ENCODE data around the gene RELN.

Gene RELN

DNA sequence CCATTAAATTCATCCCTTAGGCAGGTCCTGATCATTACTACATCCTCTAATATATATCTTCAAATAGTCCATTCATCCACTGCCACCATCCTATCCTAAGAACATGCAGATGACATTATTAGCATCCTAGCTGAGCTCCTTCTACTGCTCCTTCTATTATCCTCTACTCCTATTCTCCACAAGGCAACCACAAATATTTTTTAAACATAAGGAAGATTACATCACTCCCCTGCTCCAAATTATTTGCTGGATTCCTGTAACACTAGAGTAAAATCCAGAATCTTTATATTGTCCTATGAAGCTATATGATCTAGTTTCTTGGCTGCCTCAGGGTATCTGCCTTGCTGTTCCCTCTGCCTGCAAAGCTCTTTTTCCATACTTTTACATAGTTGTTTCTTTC, 367.2 kb downstream of the RELN start:
- Mint-ChIP-seq H3K36me3 (ENCODE audit: low read depth) (no peaks in the 10 kb centered on the region), H3K27ac (no peak overlapping the region), H3K4me3 (no peak overlapping the region), H3K27me3 (peaks cover 10% of the 10 kb centered on the region), H3K4me1 (ENCODE audit: low read depth) (no peaks in the 10 kb centered on the region), H3K9me3 (no peaks in the 10 kb centered on the region)

DNA sequence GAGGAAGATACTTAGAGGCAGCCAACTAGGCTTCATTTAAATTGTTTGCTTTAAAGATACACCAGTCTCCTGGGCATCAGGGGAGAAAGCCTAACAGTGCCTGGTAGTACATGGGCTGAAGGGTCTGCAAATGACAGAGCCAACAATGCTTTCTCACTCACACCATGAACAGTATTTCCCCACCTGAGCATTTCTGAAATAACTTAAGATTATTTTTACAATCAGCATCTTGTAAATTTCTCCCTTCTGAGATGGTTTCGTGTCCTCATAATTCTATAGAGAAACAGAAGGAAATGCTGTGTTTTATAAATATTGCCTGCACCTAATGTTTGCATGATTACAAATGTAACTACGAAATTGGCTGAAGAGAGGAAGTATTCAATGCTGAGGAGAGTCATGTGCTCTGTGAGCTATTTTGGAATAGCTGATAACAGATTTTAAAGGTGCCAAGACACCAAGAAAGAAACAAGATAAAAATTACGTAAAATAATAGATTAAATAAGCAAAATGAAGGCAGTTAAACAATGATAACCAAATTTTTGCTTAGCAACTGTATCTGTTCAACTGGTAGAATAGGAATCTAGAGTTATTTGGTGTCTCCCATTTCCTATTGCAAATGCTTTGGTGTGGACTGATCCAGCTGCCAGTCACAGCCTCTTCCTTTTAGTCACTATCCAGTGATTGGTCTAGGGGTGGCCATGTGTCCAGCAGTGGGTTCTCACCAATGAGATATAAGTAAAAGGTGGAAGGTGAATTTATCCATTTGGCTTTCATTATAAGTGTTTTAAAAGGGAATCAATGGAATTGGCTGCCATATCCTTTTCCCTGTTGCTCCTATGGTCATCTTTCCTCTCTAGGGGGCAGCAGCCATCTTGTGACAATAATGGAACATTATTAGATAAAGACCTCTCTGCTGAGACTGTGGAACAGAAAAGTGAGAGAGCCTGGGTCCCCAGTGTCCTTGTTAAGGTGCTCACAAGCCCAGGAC, 375.5 kb downstream of the RELN start:
- peaks cover 3% of the 10 kb centered on the region for H3K27me3 Mint-ChIP-seq
- no peaks in the 10 kb centered on the region for H3K36me3 Mint-ChIP-seq (ENCODE audit: low read depth)
- no peaks in the 10 kb centered on the region for H3K9me3 Mint-ChIP-seq
- no peaks in the 10 kb centered on the region for H3K4me1 Mint-ChIP-seq (ENCODE audit: low read depth)
- H3K4me3 Mint-ChIP-seq: no peak overlapping the region
- H3K27ac Mint-ChIP-seq: no peak overlapping the region

DNA sequence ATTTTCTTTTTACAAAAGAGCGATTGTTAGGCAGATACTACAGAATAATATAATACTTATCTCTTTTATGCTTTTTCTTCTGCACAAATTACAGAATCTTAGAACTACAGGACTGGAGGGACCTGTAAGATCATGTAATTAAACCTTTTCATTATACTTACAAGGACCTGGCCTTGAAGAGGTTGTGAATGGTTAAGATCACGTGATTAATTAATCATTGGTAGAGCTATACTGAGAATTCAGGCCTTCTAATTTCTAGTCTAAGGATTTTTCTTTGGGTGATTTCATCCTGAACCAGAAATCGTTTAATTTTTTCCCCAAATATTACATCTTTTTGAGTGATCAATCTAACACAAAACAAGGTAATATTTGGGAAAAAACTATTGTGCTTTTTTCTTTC, 379.7 kb downstream of the RELN start:
- Mint-ChIP-seq H3K4me1 (ENCODE audit: low read depth) (no peaks in the 10 kb centered on the region), H3K36me3 (ENCODE audit: low read depth) (no peaks in the 10 kb centered on the region), H3K4me3 (no peak overlapping the region), H3K27me3 (no peaks in the 10 kb centered on the region), H3K9me3 (no peaks in the 10 kb centered on the region), H3K27ac (no peak overlapping the region)

DNA sequence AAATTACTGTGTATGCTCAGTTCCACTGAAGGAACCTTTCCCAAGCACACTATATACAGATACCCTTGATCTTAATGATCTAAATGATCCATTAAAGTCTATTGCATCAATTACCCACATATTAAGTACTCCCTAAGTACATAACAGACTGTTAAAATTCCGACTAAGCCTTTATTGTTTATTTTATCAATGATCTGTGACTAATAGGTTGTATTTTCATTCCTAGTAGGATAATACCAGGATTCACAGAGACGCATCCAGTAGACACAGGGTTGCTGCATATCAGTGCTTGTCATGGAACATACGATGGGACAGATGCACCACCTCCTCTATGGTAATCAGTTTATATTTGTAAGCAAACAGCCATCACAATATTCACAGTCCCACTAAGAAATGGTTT, 383.8 kb downstream of the RELN start:
- no peak overlapping the region for H3K27ac Mint-ChIP-seq
- H3K4me3 Mint-ChIP-seq: no peak overlapping the region
- H3K4me1 Mint-ChIP-seq (ENCODE audit: low read depth): no peaks in the 10 kb centered on the region
- H3K36me3 Mint-ChIP-seq (ENCODE audit: low read depth): no peaks in the 10 kb centered on the region
- peaks cover 5% of the 10 kb centered on the region for H3K27me3 Mint-ChIP-seq
- H3K9me3 Mint-ChIP-seq: no peaks in the 10 kb centered on the region

DNA sequence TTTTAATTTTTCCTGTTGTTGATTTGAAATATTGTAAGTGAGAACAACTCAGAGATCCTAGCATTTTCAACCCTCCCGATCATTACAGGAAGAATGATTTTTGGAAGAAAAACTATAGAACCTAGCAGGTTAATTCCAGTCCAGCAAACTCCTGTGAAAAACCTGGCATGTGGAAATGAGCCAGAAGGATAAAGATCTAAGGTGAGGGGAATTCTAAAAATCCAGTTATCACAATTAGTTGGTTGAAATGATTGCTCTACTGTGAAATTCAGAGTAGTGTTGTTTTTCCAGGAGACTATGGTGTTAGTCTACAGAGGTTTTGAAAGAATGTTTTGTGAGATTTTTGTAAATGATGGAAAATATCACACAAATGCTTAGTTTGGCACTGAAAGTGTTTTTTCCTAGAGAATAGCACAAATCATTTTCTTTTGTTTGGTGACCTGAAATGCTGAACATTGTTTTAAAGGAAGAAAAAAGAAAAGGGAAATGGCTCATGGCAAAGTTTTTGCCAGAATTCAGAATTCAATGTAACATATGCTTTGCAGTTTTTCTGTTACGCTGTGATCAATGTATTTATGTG, 391.0 kb downstream of the RELN start:
- peaks cover 22% of the 10 kb centered on the region for H3K27me3 Mint-ChIP-seq
- H3K9me3 Mint-ChIP-seq: no peaks in the 10 kb centered on the region
- H3K27ac Mint-ChIP-seq: no peak overlapping the region
- H3K36me3 Mint-ChIP-seq (ENCODE audit: low read depth): no peaks in the 10 kb centered on the region
- H3K4me3 Mint-ChIP-seq: no peak overlapping the region
- no peaks in the 10 kb centered on the region for H3K4me1 Mint-ChIP-seq (ENCODE audit: low read depth)

DNA sequence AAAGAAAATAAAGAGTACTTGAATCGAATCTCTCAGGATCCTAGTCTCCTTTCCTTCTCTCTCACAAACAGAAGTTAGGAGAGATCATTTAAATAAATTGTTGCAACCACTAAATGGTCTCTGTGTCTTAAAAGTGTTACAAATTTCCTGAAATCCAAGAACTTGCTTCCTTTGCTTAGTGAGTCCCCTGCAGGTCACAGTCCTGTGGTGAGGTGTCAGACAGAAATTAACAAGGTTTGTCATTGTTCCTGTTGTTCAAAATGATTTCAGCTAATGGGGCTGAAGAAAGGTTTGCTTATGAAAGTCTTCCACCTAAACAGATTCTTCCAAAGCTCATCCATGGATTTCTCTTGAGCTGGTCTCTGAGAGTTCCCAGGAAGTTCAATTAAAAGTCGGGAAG, 391.9 kb downstream of the RELN start:
- Mint-ChIP-seq H3K9me3 (no peaks in the 10 kb centered on the region), H3K4me3 (no peak overlapping the region), H3K4me1 (ENCODE audit: low read depth) (no peaks in the 10 kb centered on the region), H3K36me3 (ENCODE audit: low read depth) (no peaks in the 10 kb centered on the region), H3K27me3 (peaks cover 22% of the 10 kb centered on the region), H3K27ac (no peak overlapping the region)

DNA sequence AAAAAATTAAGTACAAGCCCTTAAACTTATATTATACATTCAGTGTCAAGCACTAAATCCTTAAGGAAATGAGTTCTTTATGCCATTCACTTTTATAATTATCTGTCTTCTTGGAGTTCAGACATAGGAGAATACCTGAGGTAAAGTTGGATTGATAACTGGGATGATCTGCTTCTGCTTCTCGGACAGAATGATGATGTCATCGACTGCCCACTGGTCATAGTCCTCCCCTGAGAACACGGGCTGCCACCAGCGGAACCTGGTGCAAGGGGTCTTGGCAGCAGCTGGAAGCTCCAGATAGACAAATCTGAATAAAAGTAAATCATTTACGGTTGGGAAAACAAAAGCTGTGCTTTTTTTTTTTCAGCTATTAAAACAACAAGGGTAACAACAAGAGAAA, 395.3 kb downstream of the RELN start:
- H3K4me1 Mint-ChIP-seq (ENCODE audit: low read depth): no peaks in the 10 kb centered on the region

DNA sequence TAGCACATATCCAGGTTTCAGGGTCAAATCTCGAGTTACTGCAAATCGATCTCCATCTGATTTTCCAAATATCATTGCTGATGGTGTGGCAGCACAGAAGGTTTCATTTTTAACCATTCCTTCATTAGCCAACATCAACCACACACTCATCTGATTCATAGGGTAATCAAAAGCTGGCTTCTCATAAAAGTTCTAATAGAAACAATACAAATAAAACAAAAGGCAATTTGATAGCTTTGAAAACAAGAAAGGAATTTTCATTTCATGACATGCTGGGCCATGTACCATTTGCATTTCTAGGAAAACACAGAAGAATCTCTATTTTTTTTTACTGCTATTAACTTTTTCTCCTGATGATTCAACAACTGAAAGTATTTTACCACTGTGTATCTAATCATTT, 395.8 kb downstream of the RELN start:
- Mint-ChIP-seq H3K27me3 (peaks cover 17% of the 10 kb centered on the region), H3K4me1 (ENCODE audit: low read depth) (no peaks in the 10 kb centered on the region), H3K9me3 (no peaks in the 10 kb centered on the region), H3K4me3 (no peak overlapping the region), H3K36me3 (ENCODE audit: low read depth) (no peaks in the 10 kb centered on the region), H3K27ac (no peak overlapping the region)

More for the DNA sequence above, 395.3 kb downstream of the RELN start:
- H3K36me3 Mint-ChIP-seq (ENCODE audit: low read depth): no peaks in the 10 kb centered on the region
- peaks cover 17% of the 10 kb centered on the region for H3K27me3 Mint-ChIP-seq
- no peak overlapping the region for H3K4me3 Mint-ChIP-seq
- H3K27ac Mint-ChIP-seq: no peak overlapping the region
- H3K9me3 Mint-ChIP-seq: no peaks in the 10 kb centered on the region

DNA sequence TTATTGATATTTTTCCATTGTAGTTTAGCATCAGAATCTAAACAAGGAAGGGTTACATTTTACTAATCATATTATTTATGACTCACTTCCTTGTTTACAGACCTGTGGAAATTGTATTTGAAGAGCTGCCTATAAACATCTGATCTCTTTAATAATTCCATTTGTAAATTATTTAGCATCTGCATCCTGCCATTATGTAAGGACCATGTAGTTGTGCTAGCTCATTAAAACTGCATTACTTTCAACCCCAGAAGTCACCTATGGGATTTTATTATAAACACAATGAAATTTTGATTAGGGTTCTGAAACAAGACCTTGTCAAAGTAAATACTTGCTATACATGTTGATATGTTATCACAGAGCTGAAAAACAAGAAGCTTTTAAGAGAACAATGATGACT, 396.6 kb downstream of the RELN start:
- Mint-ChIP-seq H3K4me1 (ENCODE audit: low read depth) (no peaks in the 10 kb centered on the region), H3K27me3 (peaks cover 15% of the 10 kb centered on the region), H3K36me3 (ENCODE audit: low read depth) (no peaks in the 10 kb centered on the region), H3K27ac (no peak overlapping the region), H3K4me3 (no peak overlapping the region), H3K9me3 (no peaks in the 10 kb centered on the region)

DNA sequence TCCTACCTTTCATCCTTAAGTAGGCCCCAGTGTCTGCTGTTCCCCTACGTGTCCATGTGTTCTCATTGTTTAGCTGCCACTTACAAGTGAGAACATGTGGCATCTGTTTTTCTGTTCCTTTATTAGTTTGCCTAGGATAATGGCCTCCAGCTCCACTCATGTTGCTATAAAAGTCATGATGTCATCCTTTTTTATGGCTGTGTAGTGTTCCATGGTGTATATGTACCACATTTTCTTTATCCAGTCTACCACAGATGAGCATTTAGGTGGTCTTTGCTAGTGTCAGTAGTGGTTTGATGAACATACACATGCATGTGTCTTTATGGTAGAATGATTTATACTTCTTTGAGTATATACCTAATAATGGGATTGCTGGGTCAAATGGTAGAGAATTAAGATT, 397.3 kb downstream of the RELN start:
- no peaks in the 10 kb centered on the region for H3K4me1 Mint-ChIP-seq (ENCODE audit: low read depth)
- H3K9me3 Mint-ChIP-seq: no peaks in the 10 kb centered on the region
- H3K36me3 Mint-ChIP-seq (ENCODE audit: low read depth): no peaks in the 10 kb centered on the region
- H3K27me3 Mint-ChIP-seq: peaks cover 14% of the 10 kb centered on the region
- no peak overlapping the region for H3K27ac Mint-ChIP-seq
- no peak overlapping the region for H3K4me3 Mint-ChIP-seq

DNA sequence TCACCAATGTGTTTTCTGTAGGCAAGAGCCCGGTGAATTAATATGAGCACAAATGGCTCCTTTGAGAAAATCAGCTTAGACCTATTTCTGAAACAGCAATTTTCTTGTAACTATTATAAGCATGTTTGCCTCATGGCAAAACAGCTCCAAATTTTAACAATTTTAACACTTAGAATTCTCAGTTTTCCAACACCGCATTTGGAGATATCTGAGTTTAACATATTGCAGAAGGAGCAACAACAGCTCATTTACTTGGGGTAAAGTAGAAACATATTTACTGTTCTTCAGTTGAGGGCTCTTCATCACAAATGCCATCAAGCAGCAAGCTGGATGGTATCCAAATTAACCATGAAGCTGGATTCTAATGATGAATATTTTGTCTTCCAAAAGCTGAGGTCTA, 409.4 kb downstream of the RELN start:
- Mint-ChIP-seq H3K27me3 (peaks cover 7% of the 10 kb centered on the region), H3K4me1 (ENCODE audit: low read depth) (no peaks in the 10 kb centered on the region), H3K9me3 (no peaks in the 10 kb centered on the region), H3K27ac (no peak overlapping the region), H3K4me3 (no peak overlapping the region), H3K36me3 (ENCODE audit: low read depth) (no peaks in the 10 kb centered on the region)

DNA sequence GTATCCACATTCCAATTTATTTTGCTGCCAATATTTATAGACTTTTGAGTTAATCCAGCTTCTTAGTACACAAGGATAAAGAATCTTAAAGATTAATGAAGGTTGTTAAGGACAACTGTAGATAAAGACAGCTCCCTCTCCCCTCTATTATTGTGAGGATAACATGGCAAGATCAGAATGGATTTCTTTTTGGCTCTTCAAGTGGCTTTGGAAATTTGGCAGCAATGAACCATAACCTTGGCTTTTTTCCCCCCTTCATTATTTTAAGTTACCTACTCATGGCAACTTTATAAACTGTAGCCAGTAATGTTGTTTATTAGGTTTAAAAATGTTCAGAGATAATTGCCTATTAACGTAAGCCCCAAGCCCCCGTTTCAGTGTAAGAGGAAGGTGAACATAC, 412.4 kb downstream of the RELN start:
- Mint-ChIP-seq H3K4me3 (no peak overlapping the region), H3K27ac (no peak overlapping the region), H3K9me3 (no peaks in the 10 kb centered on the region), H3K4me1 (ENCODE audit: low read depth) (no peaks in the 10 kb centered on the region), H3K27me3 (peaks cover 8% of the 10 kb centered on the region), H3K36me3 (ENCODE audit: low read depth) (no peaks in the 10 kb centered on the region)

DNA sequence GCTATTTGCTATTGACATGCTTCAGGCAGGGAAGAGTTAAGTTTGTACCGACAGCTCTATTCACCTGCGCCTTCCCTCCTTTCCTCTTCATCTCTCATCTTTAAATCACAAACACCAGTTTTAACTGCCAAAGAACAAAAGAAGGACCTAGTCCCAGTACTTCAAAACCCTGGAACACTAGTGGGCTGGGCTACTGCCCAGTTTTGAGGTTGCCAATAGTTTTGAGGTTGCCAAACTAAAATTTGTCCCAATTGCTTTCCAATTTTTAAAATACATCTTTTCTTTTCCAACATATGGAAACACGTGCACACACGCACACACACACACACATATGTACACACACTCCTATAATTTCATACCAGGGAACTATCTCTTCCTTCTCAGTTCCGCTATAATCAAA, 412.8 kb downstream of the RELN start:
- H3K27me3 Mint-ChIP-seq: peaks cover 12% of the 10 kb centered on the region
- H3K9me3 Mint-ChIP-seq: no peaks in the 10 kb centered on the region
- no peak overlapping the region for H3K27ac Mint-ChIP-seq
- no peaks in the 10 kb centered on the region for H3K4me1 Mint-ChIP-seq (ENCODE audit: low read depth)
- no peaks in the 10 kb centered on the region for H3K36me3 Mint-ChIP-seq (ENCODE audit: low read depth)
- H3K4me3 Mint-ChIP-seq: no peak overlapping the region

DNA sequence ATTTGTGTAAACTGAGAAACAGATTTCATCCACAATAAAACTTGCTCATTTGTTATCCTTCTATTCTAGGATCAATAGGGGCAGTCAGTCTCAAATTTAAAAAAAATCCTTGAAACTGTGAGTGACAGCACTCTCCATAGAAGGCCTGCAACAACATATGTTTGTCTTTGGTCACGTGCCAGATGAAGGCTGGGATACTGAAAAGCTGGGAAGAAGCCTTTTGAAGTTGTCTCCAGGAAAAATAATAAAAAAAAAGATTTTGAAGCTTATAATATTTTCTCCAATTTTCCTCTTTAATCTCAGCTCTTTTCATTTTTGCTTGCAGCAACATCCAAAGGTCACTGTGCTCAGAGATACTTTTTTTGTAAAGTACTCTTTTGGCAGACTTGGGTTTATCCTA, 414.9 kb downstream of the RELN start:
- H3K4me1 Mint-ChIP-seq (ENCODE audit: low read depth): no peaks in the 10 kb centered on the region
- peaks cover 11% of the 10 kb centered on the region for H3K27me3 Mint-ChIP-seq
- no peaks in the 10 kb centered on the region for H3K9me3 Mint-ChIP-seq
- no peak overlapping the region for H3K27ac Mint-ChIP-seq
- H3K36me3 Mint-ChIP-seq (ENCODE audit: low read depth): no peaks in the 10 kb centered on the region
- no peak overlapping the region for H3K4me3 Mint-ChIP-seq

DNA sequence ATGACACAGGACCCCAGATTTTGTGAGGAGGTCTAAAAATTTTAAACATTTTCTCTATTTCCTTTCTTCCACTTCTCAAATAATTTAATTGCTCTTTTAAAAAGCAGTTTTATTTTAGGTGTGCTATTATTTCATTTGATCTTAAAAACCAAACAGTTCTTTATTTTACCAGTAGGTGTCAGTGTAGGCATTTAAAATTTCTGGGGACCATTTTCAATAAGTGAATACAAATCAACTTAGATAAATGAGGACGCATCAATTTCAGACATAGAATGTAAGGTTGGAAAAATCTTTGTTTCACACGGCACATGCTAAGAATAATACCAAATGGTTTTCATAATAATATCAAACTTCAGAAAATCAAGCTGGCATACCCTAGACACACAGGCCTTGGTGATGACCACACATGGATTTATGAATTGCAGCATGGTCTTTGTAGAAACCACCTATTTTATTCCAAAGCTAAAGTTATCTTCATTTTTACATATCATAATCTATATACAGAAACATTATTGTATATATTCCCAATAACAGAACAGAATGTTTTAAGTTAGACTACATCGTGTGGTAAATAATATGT, 415.9 kb downstream of the RELN start:
- H3K27me3 Mint-ChIP-seq: peaks cover 6% of the 10 kb centered on the region
- H3K27ac Mint-ChIP-seq: no peak overlapping the region
- no peaks in the 10 kb centered on the region for H3K4me1 Mint-ChIP-seq (ENCODE audit: low read depth)
- H3K36me3 Mint-ChIP-seq (ENCODE audit: low read depth): no peaks in the 10 kb centered on the region
- H3K4me3 Mint-ChIP-seq: no peak overlapping the region
- H3K9me3 Mint-ChIP-seq: no peaks in the 10 kb centered on the region
